ENCODE results near the gene SEC14L1. TPM values are rescaled to one million over a fixed set of nuclear protein-coding genes. Genes with fewer than 3 reads are reported as not detected.

The SEC14L1 gene
- total RNA-seq, 1 experiment from 2014 or later = 58.6 TPM

GRCh38 chr17:77264617-77265230 lies 124.0 kb downstream of the SEC14L1 start:
- no peak overlapping the region for H3K27ac Mint-ChIP-seq
- no peak overlapping the region for H3K27ac ChIP-seq (ENCODE audit: insufficient read length, low read depth, low read length)
- no peak for TF ChIP-seq CTCF (conservative IDR thresholded peaks at IDR 0.05)
- no peak overlapping the region for H3K56ac ChIP-seq (ENCODE audit: insufficient read length, low read depth, low read length)
- no peak overlapping the region for H4K5ac ChIP-seq (ENCODE audit: insufficient read length, low read depth, low read length)
- H3K23ac ChIP-seq (ENCODE audit: insufficient read length, low read depth, low read length) = no peak overlapping the region
- H4K8ac ChIP-seq (replicated peaks; ENCODE audit: insufficient read length, low read depth, low read length) = no peak overlapping the region
- H2AK5ac ChIP-seq (ENCODE audit: insufficient read length, low read length) = no peak overlapping the region
- H3K4me2 ChIP-seq (ENCODE audit: insufficient read depth, insufficient read length, low read length) = no peak overlapping the region
- no peak overlapping the region for H4K91ac ChIP-seq (ENCODE audit: insufficient read length, low read depth, low read length)
- H3K23me2 ChIP-seq (ENCODE audit: insufficient read length, low read depth, low read length, poor library complexity, severe bottlenecking) = no peaks in the 10 kb centered on the region
- no peak overlapping the region for H3K4me3 Mint-ChIP-seq
- no peak overlapping the region for H2BK15ac ChIP-seq (ENCODE audit: low read depth, low read length)
- H3K9me3 Mint-ChIP-seq = no peaks in the 10 kb centered on the region; a peak in 1 of 5 replicates
- H3K4ac ChIP-seq (ENCODE audit: low read depth, low read length) = no peak overlapping the region
- H2BK120ac ChIP-seq (ENCODE audit: low read depth, low read length, poor library complexity, severe bottlenecking) = no peak overlapping the region
- no peaks in the 10 kb centered on the region for H3K79me2 ChIP-seq (ENCODE audit: insufficient read depth, low read length)
- no peak overlapping the region for H2BK20ac ChIP-seq (ENCODE audit: low read depth, low read length, poor library complexity, severe bottlenecking)
- H3K27me3 Mint-ChIP-seq (ENCODE audit: low read depth) = peaks cover 3% of the 10 kb centered on the region; the same call in 1 of the 2 replicates
- DNase-seq = peak; percentile 38
- WGBS (ENCODE audit: extremely low coverage, insufficient read length, low lambda C conversion rate) = no CpG with 5 or more reads among the region's 22 CpGs
- peaks cover 8 to 24% of the 10 kb centered on the region in 2 experiments for H3K4me1 Mint-ChIP-seq
- no peak overlapping the region for H3T11ph ChIP-seq (ENCODE audit: low read length)
- H2BK5ac ChIP-seq (ENCODE audit: insufficient read length, low read length) = no peak overlapping the region
- H3K14ac ChIP-seq (ENCODE audit: insufficient read depth, low read length) = 0 out of 2 replicates have a peak overlapping the region, but pooled peaks have one; percentile 34
- no peaks in the 10 kb centered on the region; the same call in 1 of the 2 replicates for H3K4me1 ChIP-seq (ENCODE audit: insufficient read depth, low read length)
- no peaks in the 10 kb centered on the region for H4K20me1 ChIP-seq (ENCODE audit: control insufficient read depth, insufficient read depth, insufficient read length)
- H3K36me3 Mint-ChIP-seq (ENCODE audit: insufficient read depth in 1 of 3, low read depth in 3 of 3) = no peaks in the 10 kb centered on the region
- no peak overlapping the region for H2AFZ ChIP-seq (ENCODE audit: low read length)
- no peak overlapping the region for H3K18ac ChIP-seq (ENCODE audit: insufficient read length, low read depth, low read length)
- H2BK12ac ChIP-seq (ENCODE audit: insufficient read length, low read depth, low read length) = no peak overlapping the region
- H3K27me3 ChIP-seq (ENCODE audit: insufficient read depth, low read length) = no peaks in the 10 kb centered on the region
- H3K9ac ChIP-seq (ENCODE audit: extremely low read depth, insufficient read length, low read length) = no peak overlapping the region
- H3K79me1 ChIP-seq (ENCODE audit: insufficient read depth, low read depth, low read length, poor library complexity, severe bottlenecking) = no peaks in the 10 kb centered on the region
- no peaks in the 10 kb centered on the region for H3K9me3 ChIP-seq (ENCODE audit: control insufficient read depth, low read depth, low read length)
